HepG2 (cell line): ENCODE measurements around the gene CTNND2. TPM values are rescaled to one million over a fixed set of nuclear protein-coding genes. Genes with fewer than 3 reads are reported as not detected.

Experiments used
- ATAC-seq: fragments of 200-7000 bp; cut with Tn5 transposase; 3 replicates; pipeline ENCODE4 v1.9.1; 2020; ENCODE audit warnings: mild to moderate bottlenecking, moderate library complexity
- BruUV-seq: library from RNA; stranded (reverse); fragments of 400-500 nt; replicated peaks from 2 replicates; lab custom pipeline; 2021; lab: Mats Ljungman, UMichigan
- CTCF ChIA-PET: fragments of 300-600 bp; formaldehyde crosslinking; extraction: SDS; loops from one replicate; lab custom pipeline; 2021; ENCODE audit warnings: low total read pairs, inconsistent platforms, low intra/inter-chr PET ratio; lab: Yijun Ruan, JAX
- POLR2A ChIA-PET: fragments of 350-600 bp; sonication (Branson Sonifier 250); formaldehyde crosslinking; loops from one replicate; lab custom pipeline; 2020; ENCODE audit warnings: antibody characterized with exemption, inconsistent platforms; lab: Yijun Ruan, JAX
- DNase-seq: peaks from one replicate; pipeline ENCODE4 v3.0.0-alpha.2; 2015; ENCODE audit warnings: low spot score
- FAIRE-seq: peaks from 3 replicates; lab custom pipeline; 2011; peaks lifted over from hg19 to GRCh38; lab: Jason Lieb, UNC
- H2AFZ ChIP-seq: one replicate; pipeline ENCODE4 v1.6.1; 2011; ENCODE audit warnings: low read length, inconsistent platforms
- H3K27ac ChIP-seq: fragments of 300-600 bp; 3 replicates; pipeline ENCODE4 v1.8.0; 2011; ENCODE audit warnings: mixed run types, mild to moderate bottlenecking, mixed read lengths, low read length, inconsistent platforms; ENCODE audit not compliant: insufficient read depth; ENCODE audit errors: extremely low read length
- H3K27me3 ChIP-seq, 2 experiments: fragments of 200-600 bp in 1 of 2; 2 replicates in 1 of 2; 3 replicates in 1 of 2; pipeline versions ENCODE4 v1.6.0 to v1.8.0; 2011; ENCODE audit warnings: low read length in 2 of 2, mild to moderate bottlenecking in 2 of 2, moderate library complexity in 2 of 2, inconsistent platforms in 1 of 2; ENCODE audit not compliant: insufficient read depth in 2 of 2, control insufficient read depth in 1 of 2
- H3K36me3 ChIP-seq, 2 experiments: fragments of 200-600 bp in 1 of 2; replicated peaks in 1 of 2; 2 replicates in 1 of 2; 3 replicates in 1 of 2; pipeline versions ENCODE4 v1.5.1 to v1.8.0; 2011; ENCODE audit warnings: low read length in 2 of 2, inconsistent platforms in 1 of 2; ENCODE audit not compliant: insufficient read depth in 2 of 2, control insufficient read depth in 1 of 2
- H3K4me1 ChIP-seq: 2 replicates; pipeline ENCODE4 v1.5.1; 2012; ENCODE audit warnings: low read length, inconsistent platforms; ENCODE audit not compliant: insufficient read depth
- H3K4me2 ChIP-seq: 2 replicates; pipeline ENCODE4 v1.6.0; 2011; ENCODE audit warnings: low read depth, low read length, inconsistent platforms
- H3K4me3 ChIP-seq, 3 experiments: fragments of 200-600 bp in 1 of 3; sonication (generic), shearing (Covaris generic) in 1 of 3; replicated peaks in 1 of 3; 2 replicates each; pipeline ENCODE4 v1.5.1; 2011 to 2016; ENCODE audit warnings: low read length in 3 of 3, inconsistent platforms in 2 of 3, low read depth in 2 of 3, mild to moderate bottlenecking in 2 of 3, control low read depth in 1 of 3, mixed read lengths in 1 of 3; ENCODE audit not compliant: insufficient read depth in 1 of 3
- H3K79me2 ChIP-seq: one replicate; pipeline ENCODE4 v1.6.1; 2011; ENCODE audit warnings: low read length, inconsistent platforms; ENCODE audit not compliant: insufficient read depth
- H3K9ac ChIP-seq: 2 replicates; pipeline ENCODE4 v1.6.0; 2011; ENCODE audit warnings: mild to moderate bottlenecking, low read depth, low read length, inconsistent platforms; ENCODE audit not compliant: insufficient read depth
- H3K9me3 ChIP-seq: 2 replicates; pipeline ENCODE4 v1.5.1; 2012; ENCODE audit warnings: mild to moderate bottlenecking, low read length
- H4K20me1 ChIP-seq: 2 replicates; pipeline ENCODE4 v1.6.0; 2011; ENCODE audit warnings: inconsistent platforms, mild to moderate bottlenecking, low read length, moderate library complexity; ENCODE audit not compliant: insufficient read depth
- ADNP ChIP-seq: sonication (generic); formaldehyde crosslinking; IDR thresholded peaks from 2 replicates; pipeline ENCODE4 v1.4.0; 2020; ENCODE audit warnings: missing genetic modification reagents
- ARID2 ChIP-seq: sonication (generic); formaldehyde crosslinking; IDR thresholded peaks from 2 replicates; pipeline ENCODE4 v1.8.1; 2022; ENCODE audit warnings: mild to moderate bottlenecking, missing genetic modification reagents, borderline replicate concordance
- GPN1 ChIP-seq: sonication (generic); formaldehyde crosslinking; IDR thresholded peaks from 2 replicates; pipeline ENCODE4 v1.5.1; 2020; ENCODE audit warnings: missing genetic modification reagents, borderline replicate concordance
- HMG20B ChIP-seq: conservative IDR thresholded peaks from 2 replicates; pipeline ENCODE4 v1.6.1; 2016; ENCODE audit warnings: missing genetic modification reagents, missing compliant biosample characterization
- HNRNPL ChIP-seq: fragments of 200-400 bp; formaldehyde crosslinking; IDR thresholded peaks from 2 replicates; pipeline ENCODE4 v1.6.1; 2017; ENCODE audit warnings: mild to moderate bottlenecking, low read depth, low read length
- NR2C2 ChIP-seq: sonication (generic); formaldehyde crosslinking; IDR thresholded peaks from 2 replicates; pipeline ENCODE4 v1.4.0; 2020; ENCODE audit warnings: missing genetic modification reagents, mild to moderate bottlenecking, moderate library complexity, borderline replicate concordance
- RFXANK ChIP-seq: IDR thresholded peaks from 2 replicates; pipeline ENCODE4 v1.6.1; 2016
- SIX1 ChIP-seq: sonication (generic); formaldehyde crosslinking; IDR thresholded peaks from 2 replicates; pipeline ENCODE4 v1.4.0; 2020; ENCODE audit warnings: missing genetic modification reagents, borderline replicate concordance
- ZFX ChIP-seq: sonication (generic); formaldehyde crosslinking; IDR thresholded peaks from 2 replicates; pipeline ENCODE4 v1.4.0; 2020; ENCODE audit warnings: mild to moderate bottlenecking, low read depth, missing genetic modification reagents, moderate library complexity
- ZNF263 ChIP-seq: sonication (generic); formaldehyde crosslinking; IDR thresholded peaks from 2 replicates; pipeline ENCODE4 v1.4.0; 2020; ENCODE audit warnings: missing genetic modification reagents
- ZNF333 ChIP-seq: sonication (generic); formaldehyde crosslinking; IDR thresholded peaks from 2 replicates; pipeline ENCODE4 v1.4.0; 2020; ENCODE audit warnings: mild to moderate bottlenecking, missing genetic modification reagents, borderline replicate concordance
- ZNF337 ChIP-seq: sonication (generic); formaldehyde crosslinking; IDR thresholded peaks from 2 replicates; pipeline ENCODE4 v1.5.1; 2020; ENCODE audit warnings: missing genetic modification reagents, low read depth, mild to moderate bottlenecking, borderline replicate concordance
- WGBS: methylation state at CpG from one replicate; pipeline ENCODE4 v1.1.6; 2017; ENCODE audit warnings: low lambda C conversion rate; 5-methylcytosine and 5-hydroxymethylcytosine counted together
- in situ Hi-C: cut with HindIII; loops from 2 replicates; pipeline ENCODE4 v1.10.0; 2017; ENCODE audit warnings: low pct_unique_long_range_greater_than_20kb; ENCODE audit not compliant: extremely low pct_ligation_motif_present
- intact Hi-C: fragments of 100-400 bp; cut with micrococcal nuclease; formaldehyde crosslinking; loops from one replicate; pipeline ENCODE4 v1.10.0; 2022; ENCODE audit not compliant: unreplicated experiment
- polyA plus RNA-seq, 8 experiments: library from polyadenylated mRNA; depleted of rRNA in 3 of 8; stranded (reverse) in 7 of 8; unstranded in 1 of 8; fragments of >200 nt; fragmentation: Illumina TruSeq in 4 of 8; extraction: Trizol in 4 of 8; gene quantifications; 2 replicates each; pipeline versions ENCODE4 v1.2.1 to v1.2.3, GENCODE V29; 2011 to 2016; ENCODE audit warnings: low read depth in 4 of 8, missing spikeins in 1 of 8, mixed read lengths in 1 of 8; ENCODE audit not compliant: insufficient read depth in 1 of 8
- total RNA-seq, 5 experiments: library from RNA; depleted of rRNA; stranded (reverse); fragments of >200 nt; fragmentation: Illumina TruSeq; extraction: Trizol; gene quantifications; 2 replicates each; pipeline ENCODE4 v1.2.3, GENCODE V29; 2016; ENCODE audit warnings: low read depth in 1 of 5

CTNND2 gene
- total and polyA plus RNA-seq, 2 of the 13 experiments (the other 11 are each of a cell fraction or from before 2014, with no cell fraction given) = not detected

- no peak for TF ChIP-seq ZNF337
- TF ChIP-seq ARID2 (CRISPR knock-in tag) = no peak
- TF ChIP-seq GPN1 (CRISPR knock-in tag) = no peak
- TF ChIP-seq ADNP = no peak
- no peak for TF ChIP-seq ZFX (CRISPR knock-in tag)
- no peak for TF ChIP-seq RFXANK
- no peak for TF ChIP-seq HMG20B (CRISPR knock-in tag)
- no peak for TF ChIP-seq SIX1 (CRISPR knock-in tag)
- TF ChIP-seq, all 625 proteins: peak for 0
- Histone ChIP-seq H3K36me3 (no peaks in the 10 kb centered on the region), H3K4me2 (no peak overlapping the region), H3K27ac (no peak overlapping the region), H3K9ac (no peak overlapping the region), H3K4me3 (no peak overlapping the region), H3K27me3 (no peaks in the 10 kb centered on the region), H3K9me3 (no peaks in the 10 kb centered on the region), H3K4me1 (no peaks in the 10 kb centered on the region), H3K79me2 (no peaks in the 10 kb centered on the region), H4K20me1 (no peaks in the 10 kb centered on the region), H2AFZ (no peak overlapping the region)
- BruUV-seq = no TSS peak
- in situ Hi-C loops = no loop called here
- FAIRE-seq = no peak
- ATAC-seq = no peak
- DNase-seq = no peak
- intact Hi-C loops = no loop called here
- 2% methylated on average over 7 of the region's 7 CpGs for WGBS
- POLR2A ChIA-PET = no interaction called here
- CTCF ChIA-PET = no interaction called here
Observed at GRCh38 chr5:11214864-11215644, 689.2 kb downstream of the CTNND2 start.

- Histone ChIP-seq H3K9ac (no peak overlapping the region), H3K27me3 (no peaks in the 10 kb centered on the region), H2AFZ (no peak overlapping the region), H4K20me1 (no peaks in the 10 kb centered on the region), H3K9me3 (no peaks in the 10 kb centered on the region), H3K36me3 (no peaks in the 10 kb centered on the region), H3K79me2 (no peaks in the 10 kb centered on the region), H3K27ac (no peak overlapping the region), H3K4me1 (no peaks in the 10 kb centered on the region), H3K4me3 (no peak overlapping the region), H3K4me2 (no peak overlapping the region)
- in situ Hi-C loops = no loop called here
- WGBS = 9% methylated on average over 3 of the region's 3 CpGs
- TF ChIP-seq ZNF333 (CRISPR knock-in tag) (no peak), HNRNPL (no peak), NR2C2 (no peak), ZNF263 (CRISPR knock-in tag) (no peak)
- no TSS peak for BruUV-seq
- CTCF ChIA-PET = no interaction called here
- intact Hi-C loops = no loop called here
- POLR2A ChIA-PET = no interaction called here
- FAIRE-seq (no peak), DNase-seq (no peak), ATAC-seq (no peak)
Observed at GRCh38 chr5:11212706-11213105, 691.5 kb downstream of the CTNND2 start.
